ENCODE data around the gene UGT1A5. TPM values are rescaled to one million over a fixed set of nuclear protein-coding genes. Genes with fewer than 3 reads are reported as not detected.

The UGT1A5 gene
- total RNA-seq, 1 experiment from 2014 or later, result not detected

DNA sequence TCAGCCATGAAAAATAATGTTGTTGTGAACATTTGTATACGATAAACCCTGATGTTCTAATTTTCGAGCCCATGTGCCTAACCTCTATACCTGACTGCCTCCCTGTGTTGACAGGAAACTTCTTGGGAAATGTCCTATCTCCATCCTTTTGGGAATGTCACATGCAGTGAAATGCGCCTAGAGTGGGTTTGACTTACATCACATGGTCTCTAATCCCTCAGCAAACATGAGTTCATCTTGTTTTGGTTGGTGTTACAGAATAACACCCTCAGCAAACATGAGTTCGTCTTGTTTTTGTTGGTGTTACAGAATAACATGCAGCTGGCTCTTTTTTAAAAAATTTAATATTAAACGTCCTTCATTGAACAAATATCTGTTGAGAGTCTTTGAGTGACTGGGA, 24.4 kb upstream of the UGT1A5 start:
- no peaks in the 10 kb centered on the region for H3K9me2 ChIP-seq (ENCODE audit: insufficient read depth)
- no peak overlapping the region for H3K4me2 ChIP-seq (ENCODE audit: low read length)
- TF ChIP-seq EGR1 (IDR thresholded peaks at IDR 0.05; ENCODE audit: low read depth) (no peak), JUND (IDR thresholded peaks at IDR 0.05) (no peak)
- no peak overlapping the region for H2AFZ ChIP-seq (ENCODE audit: low read depth, low read length, poor library complexity, severe bottlenecking)
- DNase-seq (ENCODE audit: low read depth, low spot score), result no peak
- ATAC-seq, result no peak
- no peaks in the 10 kb centered on the region for H3K36me3 ChIP-seq (ENCODE audit: control insufficient read depth in 1 of 2, insufficient read depth in 2 of 2, low read length in 2 of 2)
- POLR2A ChIA-PET, result no interaction called here
- no peaks in the 10 kb centered on the region for H3K9me3 ChIP-seq (ENCODE audit: control insufficient read depth in 1 of 2, insufficient read depth in 1 of 2, low read depth in 1 of 2, low read length in 2 of 2)
- no peak overlapping the region for H3K4me3 ChIP-seq (replicated peaks in 1 of 2; ENCODE audit: low read depth in 1 of 2, low read length in 2 of 2)
- intact Hi-C loops (cut with micrococcal nuclease), result no loop called here
- no peaks in the 10 kb centered on the region for H3K4me1 ChIP-seq (ENCODE audit: control insufficient read depth in 1 of 2, insufficient read depth in 2 of 2, low read length in 2 of 2)
- no peak overlapping the region for H3K9ac ChIP-seq (ENCODE audit: low read length)
- no peaks in the 10 kb centered on the region for H3K79me2 ChIP-seq (ENCODE audit: insufficient read depth, low read length)
- BruUV-seq (replicated peaks), result no TSS peak
- no peak overlapping the region for H3K27ac ChIP-seq (ENCODE audit: low read depth, low read length)
- RAD21 ChIA-PET (ENCODE audit: low non-redundant PET in 1 of 2, low total read pairs in 2 of 2, uncharacterized antibody in 2 of 2, unreplicated experiment in 2 of 2), result no interaction called here
- H3K27me3 ChIP-seq (ENCODE audit: insufficient read depth, low read length), result no peaks in the 10 kb centered on the region
- no peaks in the 10 kb centered on the region for H4K20me1 ChIP-seq (ENCODE audit: insufficient read depth)
- CTCF ChIA-PET, result interaction anchor here (1.4 kb wide), 1 partner anchor 23 kb away, joined by 5 read pairs; no protein-coding TSS in a partner anchor

DNA sequence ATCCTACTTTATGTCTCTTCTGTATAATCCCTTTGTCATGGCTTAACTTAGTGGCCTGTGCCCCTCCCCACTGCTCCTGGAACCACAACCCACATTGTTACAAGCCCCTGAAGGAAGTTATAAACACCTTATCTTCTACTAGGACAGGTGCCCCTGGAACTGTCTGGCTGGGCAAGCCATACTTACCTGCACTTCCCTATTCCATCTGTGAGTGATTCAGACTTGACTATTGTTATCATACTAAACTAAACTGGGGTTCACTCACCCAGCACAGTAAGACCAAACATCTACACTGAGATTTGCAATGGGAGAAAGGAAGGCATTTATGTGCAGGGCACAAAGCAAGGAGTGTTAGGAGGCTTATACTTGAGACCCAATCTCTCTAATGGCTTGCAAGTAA, 23.7 kb upstream of the UGT1A5 start:
- RAD21 ChIA-PET (ENCODE audit: low non-redundant PET in 1 of 2, low total read pairs in 2 of 2, uncharacterized antibody in 2 of 2, unreplicated experiment in 2 of 2), result no interaction called here
- H3K79me2 ChIP-seq (ENCODE audit: insufficient read depth, low read length), result no peaks in the 10 kb centered on the region
- no peak overlapping the region for H3K4me2 ChIP-seq (ENCODE audit: low read length)
- H2AFZ ChIP-seq (ENCODE audit: low read depth, low read length, poor library complexity, severe bottlenecking), result no peak overlapping the region
- POLR2A ChIA-PET, result no interaction called here
- TF ChIP-seq EZH2phosphoT487 (IDR thresholded peaks at IDR 0.05; ENCODE audit: borderline replicate concordance), result no peak
- TF ChIP-seq RAD21 (IDR thresholded peaks at IDR 0.05; ENCODE audit: low read depth), result no peak
- TF ChIP-seq POLR2AphosphoS5 (IDR thresholded peaks at IDR 0.05; ENCODE audit: low read depth, low read length), result no peak
- no peak for TF ChIP-seq ZFX (IDR thresholded peaks at IDR 0.05)
- no peak for TF ChIP-seq JUND (IDR thresholded peaks at IDR 0.05)
- TF ChIP-seq, protein P1, sequence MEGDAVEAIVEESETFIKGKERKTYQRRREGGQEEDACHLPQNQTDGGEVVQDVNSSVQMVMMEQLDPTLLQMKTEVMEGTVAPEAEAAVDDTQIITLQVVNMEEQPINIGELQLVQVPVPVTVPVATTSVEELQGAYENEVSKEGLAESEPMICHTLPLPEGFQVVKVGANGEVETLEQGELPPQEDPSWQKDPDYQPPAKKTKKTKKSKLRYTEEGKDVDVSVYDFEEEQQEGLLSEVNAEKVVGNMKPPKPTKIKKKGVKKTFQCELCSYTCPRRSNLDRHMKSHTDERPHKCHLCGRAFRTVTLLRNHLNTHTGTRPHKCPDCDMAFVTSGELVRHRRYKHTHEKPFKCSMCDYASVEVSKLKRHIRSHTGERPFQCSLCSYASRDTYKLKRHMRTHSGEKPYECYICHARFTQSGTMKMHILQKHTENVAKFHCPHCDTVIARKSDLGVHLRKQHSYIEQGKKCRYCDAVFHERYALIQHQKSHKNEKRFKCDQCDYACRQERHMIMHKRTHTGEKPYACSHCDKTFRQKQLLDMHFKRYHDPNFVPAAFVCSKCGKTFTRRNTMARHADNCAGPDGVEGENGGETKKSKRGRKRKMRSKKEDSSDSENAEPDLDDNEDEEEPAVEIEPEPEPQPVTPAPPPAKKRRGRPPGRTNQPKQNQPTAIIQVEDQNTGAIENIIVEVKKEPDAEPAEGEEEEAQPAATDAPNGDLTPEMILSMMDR (IDR thresholded peaks at IDR 0.05 in 2 of 3, conservative IDR thresholded peaks at IDR 0.05 in 1 of 3; ENCODE audit: borderline replicate concordance in 1 of 3, insufficient read depth in 1 of 3, low read depth in 2 of 3, low read length in 2 of 3), result no peak
- no peak for TF ChIP-seq ZNF274 (IDR thresholded peaks at IDR 0.05; ENCODE audit: low read depth, low read length)
- TF ChIP-seq, protein P2, sequence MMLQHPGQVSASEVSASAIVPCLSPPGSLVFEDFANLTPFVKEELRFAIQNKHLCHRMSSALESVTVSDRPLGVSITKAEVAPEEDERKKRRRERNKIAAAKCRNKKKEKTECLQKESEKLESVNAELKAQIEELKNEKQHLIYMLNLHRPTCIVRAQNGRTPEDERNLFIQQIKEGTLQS (IDR thresholded peaks at IDR 0.05), result no peak
- TF ChIP-seq SP1 (IDR thresholded peaks at IDR 0.05; ENCODE audit: low read depth), result no peak
- DNase-seq (ENCODE audit: low read depth, low spot score), result no peak
- no peak overlapping the region for H3K4me3 ChIP-seq (replicated peaks in 1 of 2; ENCODE audit: low read depth in 1 of 2, low read length in 2 of 2)
- H3K9me3 ChIP-seq (ENCODE audit: control insufficient read depth in 1 of 2, insufficient read depth in 1 of 2, low read depth in 1 of 2, low read length in 2 of 2), result no peaks in the 10 kb centered on the region
- H3K27ac ChIP-seq (ENCODE audit: low read depth, low read length), result no peak overlapping the region
- H3K9ac ChIP-seq (ENCODE audit: low read length), result no peak overlapping the region
- no peak for ATAC-seq
- H3K27me3 ChIP-seq (ENCODE audit: insufficient read depth, low read length), result no peaks in the 10 kb centered on the region
- intact Hi-C loops (cut with micrococcal nuclease), result no loop called here
- no TSS peak for BruUV-seq (replicated peaks)
- H3K4me1 ChIP-seq (ENCODE audit: control insufficient read depth in 1 of 2, insufficient read depth in 2 of 2, low read length in 2 of 2), result no peaks in the 10 kb centered on the region
- no peaks in the 10 kb centered on the region for H3K9me2 ChIP-seq (ENCODE audit: insufficient read depth)
- no peaks in the 10 kb centered on the region for H3K36me3 ChIP-seq (ENCODE audit: control insufficient read depth in 1 of 2, insufficient read depth in 2 of 2, low read length in 2 of 2)
- no peaks in the 10 kb centered on the region for H4K20me1 ChIP-seq (ENCODE audit: insufficient read depth)
- CTCF ChIA-PET, result interaction anchor here (1.4 kb wide), 1 partner anchor 22 kb away, joined by 5 read pairs; no protein-coding TSS in a partner anchor

Measured in HCT116 (cell line).